Measurements from ENCODE around the gene STK32C.

DNA sequence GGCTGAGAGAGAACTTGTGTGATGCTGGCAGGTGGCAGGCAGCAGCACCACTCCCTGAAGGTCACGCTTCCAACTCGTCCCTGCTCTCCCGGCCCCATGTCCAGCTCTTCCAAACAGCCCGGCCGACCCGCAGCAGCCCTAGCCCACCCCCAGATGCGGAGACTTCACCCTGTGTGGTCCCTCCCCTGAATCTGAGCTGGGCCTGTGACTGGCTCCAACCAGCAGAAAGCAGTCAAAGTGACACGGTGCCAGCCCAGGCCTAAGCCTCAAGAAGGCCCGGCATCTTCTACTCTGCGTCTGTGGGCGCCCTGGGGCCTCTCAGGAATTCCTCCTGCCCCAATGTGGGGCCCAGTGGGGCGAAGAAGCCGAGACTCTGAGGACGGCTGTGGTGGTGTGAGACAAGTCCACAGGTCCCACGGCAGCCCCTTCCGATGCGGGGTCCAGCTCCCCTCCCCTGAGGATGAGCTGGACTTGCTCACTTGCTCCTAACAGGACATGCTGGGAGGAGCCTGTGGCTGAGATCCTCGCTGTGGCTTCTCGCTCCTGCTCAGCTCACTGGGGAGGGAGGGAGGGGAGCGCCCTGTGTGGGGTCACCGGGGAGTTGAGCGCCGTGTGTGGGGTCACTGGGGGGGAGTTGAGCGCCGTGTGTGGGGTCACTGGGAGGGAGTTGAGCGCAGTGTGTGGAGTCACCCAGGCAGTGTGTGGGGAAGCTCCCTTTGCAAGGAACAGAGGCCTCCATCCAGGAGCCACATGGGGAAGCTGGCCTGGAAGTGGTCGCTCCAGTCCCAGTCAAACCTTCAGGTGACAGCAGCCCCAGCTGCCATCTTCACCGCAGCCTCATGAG is 9.5 kb downstream of the STK32C start:
- TF ChIP-seq, protein P1, sequence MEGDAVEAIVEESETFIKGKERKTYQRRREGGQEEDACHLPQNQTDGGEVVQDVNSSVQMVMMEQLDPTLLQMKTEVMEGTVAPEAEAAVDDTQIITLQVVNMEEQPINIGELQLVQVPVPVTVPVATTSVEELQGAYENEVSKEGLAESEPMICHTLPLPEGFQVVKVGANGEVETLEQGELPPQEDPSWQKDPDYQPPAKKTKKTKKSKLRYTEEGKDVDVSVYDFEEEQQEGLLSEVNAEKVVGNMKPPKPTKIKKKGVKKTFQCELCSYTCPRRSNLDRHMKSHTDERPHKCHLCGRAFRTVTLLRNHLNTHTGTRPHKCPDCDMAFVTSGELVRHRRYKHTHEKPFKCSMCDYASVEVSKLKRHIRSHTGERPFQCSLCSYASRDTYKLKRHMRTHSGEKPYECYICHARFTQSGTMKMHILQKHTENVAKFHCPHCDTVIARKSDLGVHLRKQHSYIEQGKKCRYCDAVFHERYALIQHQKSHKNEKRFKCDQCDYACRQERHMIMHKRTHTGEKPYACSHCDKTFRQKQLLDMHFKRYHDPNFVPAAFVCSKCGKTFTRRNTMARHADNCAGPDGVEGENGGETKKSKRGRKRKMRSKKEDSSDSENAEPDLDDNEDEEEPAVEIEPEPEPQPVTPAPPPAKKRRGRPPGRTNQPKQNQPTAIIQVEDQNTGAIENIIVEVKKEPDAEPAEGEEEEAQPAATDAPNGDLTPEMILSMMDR (IDR thresholded peaks at IDR 0.05), result no peak
- no peak for TF ChIP-seq POLR2A (IDR thresholded peaks at IDR 0.05)

All from right lobe of liver (tissue), 4 donors.